GM12878 (cell line): ENCODE measurements around the gene CERKL. TPM values are rescaled to one million over a fixed set of nuclear protein-coding genes. Genes with fewer than 3 reads are reported as not detected.

Experiments
- ATF7 ChIP-seq: fragments of 450-650 bp; IDR thresholded peaks from 2 replicates; pipeline ENCODE4 v1.6.1; 2016; ENCODE audit warnings: low read depth, mild to moderate bottlenecking
- BACH1 ChIP-seq: fragments of 450-650 bp; IDR thresholded peaks from 2 replicates; pipeline ENCODE4 v1.6.1; 2017; ENCODE audit warnings: mild to moderate bottlenecking, borderline replicate concordance
- ETV6 ChIP-seq, 2 experiments: fragments of 450-650 bp in 1 of 2; IDR thresholded peaks in 1 of 2; conservative IDR thresholded peaks in 1 of 2; 2 replicates each; pipeline ENCODE4 v1.6.1; 2014; ENCODE audit warnings: antibody characterized with exemption in 1 of 2, borderline replicate concordance in 1 of 2, low read depth in 1 of 2, mild to moderate bottlenecking in 1 of 2, moderate library complexity in 1 of 2
- SMARCA5 ChIP-seq: fragments of 450-650 bp; IDR thresholded peaks from 2 replicates; pipeline ENCODE4 v1.6.1; 2017; ENCODE audit warnings: mild to moderate bottlenecking
- SPI1 ChIP-seq: IDR thresholded peaks from 2 replicates; pipeline ENCODE4 v1.6.1; 2011; ENCODE audit warnings: low read depth, mild to moderate bottlenecking, low read length, moderate library complexity, borderline replicate concordance; ENCODE audit not compliant: insufficient read depth
- YBX1 ChIP-seq: fragments of 450-650 bp; IDR thresholded peaks from 2 replicates; pipeline ENCODE4 v1.6.1; 2016; ENCODE audit warnings: antibody characterized with exemption
- polyA plus RNA-seq, 11 experiments: library from polyadenylated mRNA; depleted of rRNA in 4 of 11; unstranded in 6 of 11; stranded (reverse) in 5 of 11; fragments of >200 nt; fragmentation: Nextera tagmentation in 4 of 11; fragmentation: Illumina TruSeq in 1 of 11; extraction: Ambion mirVana in 4 of 11; extraction: Trizol in 1 of 11; gene quantifications; 1 replicate in 1 of 11; 2 replicates in 10 of 11; pipeline versions ENCODE4 v1.2.1 to v1.2.3, GENCODE V29; 2011 to 2016; ENCODE audit warnings: inconsistent platforms in 2 of 11, missing spikeins in 2 of 11, low read depth in 1 of 11
- total RNA-seq, 4 experiments: library from RNA; depleted of rRNA in 3 of 4; stranded (reverse); fragments of >200 nt in 3 of 4; fragmentation: Illumina TruSeq in 1 of 4; extraction: Trizol in 1 of 4; gene quantifications; 2 replicates each; pipeline versions ENCODE4 v1.2.1 to v1.2.3, GENCODE V29; 2013 to 2021
- TF ChIP-seq, protein P1 (sequence below): fragments of 450-650 bp; formaldehyde crosslinking; IDR thresholded peaks from 2 replicates; pipeline ENCODE4 v1.4.0; 2022; ENCODE audit warnings: mild to moderate bottlenecking, moderate library complexity
- TF ChIP-seq, protein P2 (sequence below): fragments of 450-650 bp; IDR thresholded peaks from 2 replicates; pipeline ENCODE4 v1.6.1; 2017; ENCODE audit warnings: low read depth, mild to moderate bottlenecking, moderate library complexity

Gene CERKL
- total and polyA plus RNA-seq, 10 of the 15 experiments (the other 5 are each of a cell fraction or from before 2014, with no cell fraction given) = 0.05 to 23.0 (median 6.0) TPM; not detected in 2

DNA sequence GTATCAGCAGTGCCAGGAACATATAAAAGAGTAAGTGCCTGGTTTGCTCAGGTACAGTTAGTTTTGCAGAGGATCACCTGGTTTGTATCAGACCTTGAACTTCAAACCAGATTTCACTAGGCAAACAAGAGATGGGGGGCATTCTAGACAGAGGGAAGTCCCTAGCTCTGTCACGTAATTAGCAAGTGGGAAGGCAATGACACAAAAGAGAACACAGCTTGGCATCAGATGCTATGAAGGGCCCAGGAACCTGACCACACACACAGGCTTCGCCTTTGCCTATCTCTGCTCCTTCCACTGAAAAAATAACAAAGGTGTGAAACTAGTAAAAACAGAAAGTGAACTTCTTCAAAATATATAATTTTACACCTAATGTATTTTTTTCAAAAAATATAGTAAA, 62.6 kb downstream of the CERKL start (continued):
- TF ChIP-seq, protein P1, sequence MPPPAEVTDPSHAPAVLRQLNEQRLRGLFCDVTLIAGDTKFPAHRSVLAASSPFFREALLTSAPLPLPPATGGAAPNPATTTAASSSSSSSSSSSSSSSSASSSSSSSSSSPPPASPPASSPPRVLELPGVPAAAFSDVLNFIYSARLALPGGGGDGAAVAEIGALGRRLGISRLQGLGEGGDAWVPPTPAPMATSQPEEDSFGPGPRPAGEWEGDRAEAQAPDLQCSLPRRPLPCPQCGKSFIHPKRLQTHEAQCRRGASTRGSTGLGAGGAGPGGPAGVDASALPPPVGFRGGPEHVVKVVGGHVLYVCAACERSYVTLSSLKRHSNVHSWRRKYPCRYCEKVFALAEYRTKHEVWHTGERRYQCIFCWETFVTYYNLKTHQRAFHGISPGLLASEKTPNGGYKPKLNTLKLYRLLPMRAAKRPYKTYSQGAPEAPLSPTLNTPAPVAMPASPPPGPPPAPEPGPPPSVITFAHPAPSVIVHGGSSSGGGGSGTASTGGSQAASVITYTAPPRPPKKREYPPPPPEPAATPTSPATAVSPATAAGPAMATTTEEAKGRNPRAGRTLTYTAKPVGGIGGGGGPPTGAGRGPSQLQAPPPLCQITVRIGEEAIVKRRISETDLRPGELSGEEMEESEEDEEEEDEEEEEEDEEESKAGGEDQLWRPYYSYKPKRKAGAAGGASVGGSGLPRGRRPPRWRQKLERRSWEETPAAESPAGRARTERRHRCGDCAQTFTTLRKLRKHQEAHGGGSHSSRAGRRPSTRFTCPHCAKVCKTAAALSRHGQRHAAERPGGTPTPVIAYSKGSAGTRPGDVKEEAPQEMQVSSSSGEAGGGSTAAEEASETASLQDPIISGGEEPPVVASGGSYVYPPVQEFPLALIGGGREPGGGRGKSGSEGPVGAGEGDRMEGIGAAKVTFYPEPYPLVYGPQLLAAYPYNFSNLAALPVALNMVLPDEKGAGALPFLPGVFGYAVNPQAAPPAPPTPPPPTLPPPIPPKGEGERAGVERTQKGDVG (CRISPR knock-in tag) = no peak
- TF ChIP-seq ETV6 (conservative IDR thresholded peaks at IDR 0.05 in 1 of 2, IDR thresholded peaks at IDR 0.05 in 1 of 2; ENCODE audit: borderline replicate concordance in 1 of 2, low read depth in 1 of 2) = no peak
- TF ChIP-seq BACH1 = no peak
- TF ChIP-seq, protein P2, sequence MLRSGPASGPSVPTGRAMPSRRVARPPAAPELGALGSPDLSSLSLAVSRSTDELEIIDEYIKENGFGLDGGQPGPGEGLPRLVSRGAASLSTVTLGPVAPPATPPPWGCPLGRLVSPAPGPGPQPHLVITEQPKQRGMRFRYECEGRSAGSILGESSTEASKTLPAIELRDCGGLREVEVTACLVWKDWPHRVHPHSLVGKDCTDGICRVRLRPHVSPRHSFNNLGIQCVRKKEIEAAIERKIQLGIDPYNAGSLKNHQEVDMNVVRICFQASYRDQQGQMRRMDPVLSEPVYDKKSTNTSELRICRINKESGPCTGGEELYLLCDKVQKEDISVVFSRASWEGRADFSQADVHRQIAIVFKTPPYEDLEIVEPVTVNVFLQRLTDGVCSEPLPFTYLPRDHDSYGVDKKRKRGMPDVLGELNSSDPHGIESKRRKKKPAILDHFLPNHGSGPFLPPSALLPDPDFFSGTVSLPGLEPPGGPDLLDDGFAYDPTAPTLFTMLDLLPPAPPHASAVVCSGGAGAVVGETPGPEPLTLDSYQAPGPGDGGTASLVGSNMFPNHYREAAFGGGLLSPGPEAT = peak; percentile 44; the same call in 1 of the 2 replicates
- TF ChIP-seq SPI1 = no peak
- no peak for TF ChIP-seq YBX1
- no peak for TF ChIP-seq SMARCA5
- TF ChIP-seq ATF7 = peak; percentile 39; the same call in 1 of the 2 replicates
